Activated T-cell treated with anti-CD3 and anti-CD28 coated beads, Interleukin-2, amount 50 U/mL, for 1 hour (primary cell): Measurements from ENCODE around the gene SAA2.
"Not testable (repeated sequence)": the region's sequence is repeated elsewhere in the genome, so short reads cannot be mapped to it uniquely, and the experiment has no call there.

ENCODE experiments used
- DNase-seq: peaks from one replicate; pipeline ENCODE4 v3.0.0-alpha.2; 2020

Gene SAA2

GRCh38 chr11:18247191-18247581 lies 1.3 kb downstream of the SAA2 start:
- DNase-seq, result not testable (repeated sequence)

- not testable (repeated sequence) for DNase-seq
Observed at GRCh38 chr11:18246379-18247190, 1.9 kb downstream of the SAA2 start.

- DNase-seq, result no peak
Observed at GRCh38 chr11:18245396-18245795, 3.1 kb downstream of the SAA2 start.

GRCh38 chr11:18243783-18244362 lies 4.6 kb downstream of the SAA2 start:
- DNase-seq, result peak; percentile 46

DNA sequence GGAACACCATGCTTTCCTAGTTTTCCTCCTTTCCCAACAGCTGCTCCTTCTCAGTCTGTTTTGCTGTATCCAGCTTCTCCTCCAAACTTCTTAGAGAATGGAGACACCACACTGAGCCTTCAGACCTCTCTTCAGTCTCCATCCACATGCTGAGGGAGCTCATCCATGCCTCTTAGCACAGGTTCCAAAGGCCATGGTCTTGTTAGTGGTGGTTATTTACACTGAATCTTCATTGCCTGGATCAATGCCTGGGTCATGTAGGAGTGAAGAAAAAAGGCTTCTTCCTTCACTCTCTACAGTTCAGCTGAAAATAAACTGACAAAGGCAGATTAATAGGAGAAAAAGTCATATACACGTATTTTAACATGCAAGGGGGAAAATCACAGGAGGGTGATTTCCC lies 8.8 kb downstream of the SAA2 start:
- no peak for DNase-seq

GRCh38 chr11:18236664-18237356 lies 11.7 kb downstream of the SAA2 start, which contains the start of gene SAA4:
Gene SAA4 (minus strand): TSS chr11:18236802. CDS start chr11:18235926, 876 bp downstream.
- no peak for DNase-seq

DNA sequence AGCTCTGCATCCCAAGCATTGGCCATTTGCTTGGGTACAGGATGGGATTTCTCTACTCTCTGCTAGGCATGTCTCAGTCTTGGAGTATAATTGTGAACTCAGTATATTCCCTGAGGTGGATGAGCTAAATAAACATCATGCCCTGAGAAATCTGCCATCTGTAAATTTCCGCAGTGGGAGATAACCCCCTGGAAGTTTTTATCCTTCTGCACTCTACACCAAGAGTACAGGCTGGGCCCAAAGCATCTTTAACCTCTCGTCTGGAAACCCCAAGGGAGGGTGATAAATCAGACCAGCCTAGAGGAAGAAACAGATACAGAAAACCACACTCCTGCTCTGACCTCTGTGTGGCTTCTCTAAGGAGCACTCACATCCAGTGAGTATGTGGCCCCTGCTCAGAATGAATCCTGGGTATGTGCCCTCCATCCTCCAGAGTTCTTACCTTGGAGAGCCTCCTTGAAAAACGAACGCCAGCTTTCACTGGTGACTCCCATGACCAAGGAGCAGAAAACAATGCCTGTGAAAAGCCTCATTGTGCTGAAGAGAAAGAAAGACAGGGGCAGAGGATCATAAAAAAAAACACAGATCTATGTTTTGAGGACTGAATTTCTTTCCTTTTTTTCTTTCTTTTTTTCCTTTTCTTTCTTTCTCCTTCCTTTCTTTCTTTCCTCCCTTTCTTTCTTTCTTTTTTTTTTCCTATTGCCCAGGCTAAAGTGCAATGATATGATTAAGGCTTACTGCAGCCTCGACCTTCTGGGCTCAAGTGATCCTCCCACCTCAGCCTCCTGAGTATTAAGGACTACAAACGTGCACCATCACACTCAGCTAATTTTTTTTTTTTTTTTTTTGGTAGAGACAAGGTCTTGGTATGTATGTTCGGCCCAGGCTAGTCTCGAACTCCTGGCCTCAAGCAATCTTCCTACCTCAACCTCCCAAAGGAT lies 12.8 kb downstream of the SAA2 start:
- DNase-seq, result no peak

DNA sequence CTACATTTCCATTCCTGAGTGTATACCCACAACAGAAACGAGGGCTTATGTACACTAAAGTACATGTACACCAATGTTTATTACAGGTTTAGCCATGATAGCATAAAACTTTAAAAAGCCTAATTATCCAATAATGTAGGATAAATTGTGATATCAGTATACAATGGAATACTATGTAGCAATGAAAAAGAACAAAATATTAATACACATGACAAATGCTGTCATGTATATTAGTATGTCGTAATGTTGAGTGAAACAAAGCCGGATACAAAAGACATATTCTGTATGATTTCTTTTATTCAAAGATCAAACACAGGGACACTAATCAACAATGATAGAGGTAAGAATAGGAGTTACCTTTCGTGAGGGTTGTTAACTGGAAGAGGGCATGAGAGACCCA lies 14.6 kb downstream of the SAA2 start:
- no peak for DNase-seq

GRCh38 chr11:18230859-18231258 lies 17.6 kb downstream of the SAA2 start:
- DNase-seq, result no peak

DNA sequence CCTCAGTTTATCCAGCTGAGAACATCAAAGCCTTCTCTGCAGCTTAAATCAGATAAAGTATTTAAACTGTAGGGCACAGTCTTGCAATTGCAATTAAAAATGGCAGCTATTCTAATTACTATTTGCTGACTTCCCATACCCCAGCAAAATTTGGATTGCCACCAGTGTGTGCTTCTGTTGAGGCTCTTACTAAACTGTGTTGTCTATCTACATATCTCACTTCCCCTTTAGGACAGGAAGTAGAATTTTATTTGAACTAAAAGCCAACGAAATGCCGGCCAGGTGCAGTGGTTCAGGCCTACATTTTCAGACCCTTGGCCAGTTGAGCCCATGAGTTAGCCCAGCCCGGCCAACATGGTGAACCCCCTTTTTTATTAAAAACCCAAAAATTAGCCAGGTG lies 19.0 kb downstream of the SAA2 start:
- DNase-seq, result no peak

GRCh38 chr11:18225913-18226312 lies 22.6 kb downstream of the SAA2 start:
- no peak for DNase-seq

GRCh38 chr11:18223591-18224387 lies 24.7 kb downstream of the SAA2 start:
- DNase-seq, result no peak

GRCh38 chr11:18222814-18223421 lies 25.6 kb downstream of the SAA2 start:
- DNase-seq, result no peak

DNA sequence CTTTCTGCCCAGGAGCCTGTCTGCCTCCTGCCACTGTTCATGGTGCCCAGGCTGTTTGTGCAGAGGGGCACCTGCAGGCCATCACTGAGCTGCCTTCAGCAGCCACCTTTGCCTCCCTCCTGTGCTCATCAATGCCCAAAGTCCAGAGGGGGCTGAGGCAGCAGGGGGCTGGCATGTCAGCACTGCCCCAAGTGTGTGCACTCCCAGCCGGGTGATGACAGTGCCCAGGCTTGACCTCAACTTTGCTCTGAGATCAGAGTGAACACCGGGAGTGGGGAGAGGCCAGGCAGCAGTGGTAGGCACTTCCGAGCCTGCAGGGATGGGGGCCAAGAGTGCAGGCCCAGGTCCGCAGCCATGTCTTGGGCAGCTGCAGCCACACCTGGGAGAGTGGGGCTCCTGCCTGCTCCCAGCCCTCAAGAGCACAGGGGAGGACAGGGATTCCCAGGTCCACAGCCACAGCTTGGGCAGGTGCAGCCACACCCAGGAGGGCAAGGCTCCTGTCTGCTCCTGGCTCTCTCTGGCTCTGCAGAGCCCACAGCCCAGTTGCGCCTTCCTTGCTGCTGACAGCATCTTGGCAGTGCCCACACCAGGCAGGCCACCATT lies 27.1 kb downstream of the SAA2 start:
- DNase-seq, result no peak

DNA sequence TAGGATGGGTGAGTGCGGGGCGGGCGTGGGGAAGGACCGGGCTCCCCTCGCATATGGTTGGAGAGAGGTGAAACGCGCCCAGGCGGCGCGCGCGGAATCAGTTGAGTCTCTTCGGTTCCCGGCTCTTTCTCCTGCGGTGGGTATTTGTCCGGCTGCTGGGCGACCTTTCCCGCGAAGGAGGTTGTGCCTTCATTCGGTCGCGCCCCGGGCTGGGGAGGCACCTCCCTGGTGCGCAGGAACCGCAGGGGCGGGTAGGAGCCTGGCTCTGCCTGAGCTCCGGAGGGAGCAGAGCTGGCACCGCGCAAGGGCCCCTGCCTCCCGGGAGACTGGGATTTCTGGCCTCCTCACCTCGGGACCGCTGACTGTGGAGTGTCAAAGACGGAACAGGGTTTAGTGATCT lies 39.4 kb downstream of the SAA2 start:
- no peak for DNase-seq

DNA sequence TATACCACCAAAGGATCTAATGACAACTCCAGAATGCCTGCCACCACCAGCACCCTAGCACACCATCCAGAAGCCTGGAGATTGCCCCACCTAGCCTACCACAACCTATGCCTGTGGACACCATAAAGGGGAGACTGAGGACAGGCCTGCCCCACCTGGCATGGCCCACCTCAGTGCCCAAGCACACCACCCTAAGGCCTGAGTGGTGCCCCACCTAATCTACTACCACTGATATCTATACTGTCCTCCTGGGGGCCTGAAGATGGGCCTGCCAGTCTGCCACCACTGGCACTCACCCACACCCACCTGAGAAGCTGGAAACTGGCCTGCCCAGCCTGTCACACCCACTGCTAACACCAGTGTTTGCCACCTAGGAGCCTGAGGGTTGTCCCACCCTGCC lies 43.7 kb downstream of the SAA2 start:
- DNase-seq, result no peak

- no peak for DNase-seq
Observed at GRCh38 chr11:18204220-18204619, 44.2 kb downstream of the SAA2 start.

DNA sequence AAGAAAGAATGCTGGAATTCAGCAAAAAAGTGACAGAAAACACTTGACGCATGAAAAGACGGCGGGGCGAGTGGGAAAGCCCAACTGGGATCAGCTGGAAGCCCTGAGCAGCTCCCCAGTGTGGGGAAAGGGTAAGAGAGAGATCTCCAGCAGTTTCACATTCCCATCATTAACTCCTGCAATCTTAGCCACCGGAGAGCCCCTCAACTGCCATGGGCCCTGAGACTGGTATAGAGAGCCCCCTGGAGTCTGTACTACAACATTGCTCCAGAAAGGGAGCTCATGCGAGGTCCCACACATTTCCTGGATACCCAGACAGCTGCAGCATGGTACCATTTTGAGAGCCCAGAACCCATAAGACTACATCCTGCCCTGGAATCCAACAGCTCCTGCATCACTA lies 44.7 kb downstream of the SAA2 start:
- DNase-seq, result no peak

GRCh38 chr11:18197738-18198137 lies 50.7 kb downstream of the SAA2 start:
- not testable (repeated sequence) for DNase-seq

DNA sequence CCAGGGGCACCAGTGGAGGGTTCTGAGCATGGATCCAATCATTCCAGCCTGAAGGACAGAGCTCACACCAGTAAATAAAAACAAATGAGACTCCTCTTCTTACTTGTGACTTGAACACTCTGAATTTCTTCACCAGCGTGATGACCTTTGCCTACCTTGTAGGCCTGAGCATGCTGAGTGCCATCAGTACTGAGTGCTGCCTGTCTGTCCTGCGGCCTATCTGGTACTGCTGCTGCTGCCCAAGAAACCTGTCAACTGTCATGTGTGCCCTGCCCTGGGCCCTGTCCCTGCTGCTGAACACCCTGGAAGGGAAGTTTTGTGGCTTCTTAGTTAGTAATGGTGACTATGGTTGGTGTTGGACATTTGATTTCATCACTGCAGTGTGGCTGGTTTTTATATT lies 51.9 kb downstream of the SAA2 start:
- no peak for DNase-seq
